Central memory CD8-positive, alpha-beta T cell (primary cell): ENCODE results near the gene TNNI3K.

Experiments used
- ATAC-seq: fragments of 150-1000 bp; cut with Tn5 transposase; replicated peaks from 2 replicates; pipeline ENCODE4 v1.10.0; 2022; ENCODE audit warnings: mild to moderate bottlenecking, moderate FRiP score, moderate number of reproducible peaks; ENCODE audit not compliant: poor library complexity, severe bottlenecking; ENCODE audit errors: extremely low read depth
- DNase-seq, 2 donors: peaks; one replicate each; pipeline ENCODE4 v3.0.0; 2021; ENCODE audit warnings: low spot score in 2 of 2
- H3K27ac Mint-ChIP-seq: one replicate; pipeline ENCODE4 v1.8.0; 2022; ENCODE audit warnings: low read depth, mild to moderate bottlenecking, moderate library complexity, mixed read lengths
- H3K27me3 Mint-ChIP-seq: one replicate; pipeline ENCODE4 v1.8.0; 2022; ENCODE audit warnings: mixed read lengths
- H3K36me3 Mint-ChIP-seq: one replicate; pipeline ENCODE4 v1.8.0; 2022; ENCODE audit warnings: mild to moderate bottlenecking, moderate library complexity, mixed read lengths; ENCODE audit not compliant: insufficient read depth
- H3K4me1 Mint-ChIP-seq: one replicate; pipeline ENCODE4 v1.8.0; 2022; ENCODE audit warnings: mixed read lengths
- H3K4me3 Mint-ChIP-seq: one replicate; pipeline ENCODE4 v1.8.0; 2022; ENCODE audit warnings: mild to moderate bottlenecking, moderate library complexity, mixed read lengths
- H3K9me3 Mint-ChIP-seq: one replicate; pipeline ENCODE4 v1.8.0; 2022; ENCODE audit warnings: mixed read lengths

The TNNI3K gene

DNA sequence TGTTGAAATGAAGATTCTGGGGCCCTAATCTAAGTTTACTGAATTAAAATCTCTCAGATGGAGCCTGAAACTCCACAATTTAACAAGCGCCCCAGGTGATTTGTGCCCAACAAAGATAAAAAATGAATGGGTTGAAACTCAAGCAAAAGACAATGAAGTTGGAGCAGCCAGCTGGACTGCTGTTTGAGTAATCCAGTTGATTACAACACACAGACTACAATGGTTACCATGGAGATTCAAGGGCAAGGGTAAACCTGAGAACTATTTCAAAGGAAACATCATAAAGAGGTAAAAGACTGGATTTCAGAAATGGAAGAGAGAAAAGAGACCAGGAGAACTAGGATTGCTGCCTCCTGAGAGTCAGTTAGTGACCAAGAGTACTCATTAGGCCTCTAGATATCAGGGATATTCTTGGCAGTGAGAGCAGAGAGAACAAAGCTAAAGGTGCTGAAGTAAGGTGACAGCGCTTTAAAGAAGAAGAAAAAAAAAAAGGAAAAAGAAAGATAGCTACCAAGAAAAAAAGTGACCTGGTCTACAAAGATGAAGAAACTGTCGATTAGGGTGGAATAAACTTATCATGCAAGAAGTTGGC, 232.7 kb downstream of the TNNI3K start:
- ATAC-seq (no peak), DNase-seq (no peak)
- H3K9me3 Mint-ChIP-seq, result no peaks in the 10 kb centered on the region
- H3K36me3 Mint-ChIP-seq, result no peaks in the 10 kb centered on the region
- H3K4me1 Mint-ChIP-seq, result no peaks in the 10 kb centered on the region
- no peak overlapping the region for H3K27ac Mint-ChIP-seq
- no peaks in the 10 kb centered on the region for H3K27me3 Mint-ChIP-seq
- H3K4me3 Mint-ChIP-seq, result no peak overlapping the region

DNA sequence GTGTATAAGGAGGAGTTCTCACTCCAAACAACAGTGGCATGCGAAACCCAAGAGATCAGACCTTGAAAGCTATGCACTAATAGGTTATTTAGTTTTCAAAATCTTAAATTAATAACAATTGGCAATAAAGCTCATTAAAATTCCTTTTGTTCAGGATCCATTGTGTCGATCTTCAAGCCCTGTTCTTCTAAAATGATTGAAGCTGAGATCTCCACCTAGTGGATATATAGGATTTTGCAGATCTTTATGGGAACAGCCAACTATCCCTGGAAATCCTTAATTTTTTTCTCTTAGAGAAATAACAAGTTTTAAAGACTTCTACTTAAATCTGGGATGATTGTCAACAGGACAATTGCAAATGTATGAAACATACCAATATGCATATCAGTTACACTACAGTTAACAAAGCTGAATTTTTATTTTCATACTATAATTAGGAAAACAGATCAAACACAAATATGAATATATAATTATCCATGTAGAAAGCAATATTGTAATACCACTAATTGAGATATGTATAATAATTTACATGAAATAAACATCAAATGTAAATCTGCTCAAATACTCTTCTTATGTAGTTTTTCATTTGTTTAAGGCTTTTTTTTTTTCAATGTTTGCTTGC, 233.9 kb downstream of the TNNI3K start:
- DNase-seq, result no peak
- H3K9me3 Mint-ChIP-seq, result no peaks in the 10 kb centered on the region
- no peak for ATAC-seq
- no peaks in the 10 kb centered on the region for H3K36me3 Mint-ChIP-seq
- H3K27ac Mint-ChIP-seq, result no peak overlapping the region
- no peaks in the 10 kb centered on the region for H3K27me3 Mint-ChIP-seq
- H3K4me1 Mint-ChIP-seq, result no peaks in the 10 kb centered on the region
- no peak overlapping the region for H3K4me3 Mint-ChIP-seq

DNA sequence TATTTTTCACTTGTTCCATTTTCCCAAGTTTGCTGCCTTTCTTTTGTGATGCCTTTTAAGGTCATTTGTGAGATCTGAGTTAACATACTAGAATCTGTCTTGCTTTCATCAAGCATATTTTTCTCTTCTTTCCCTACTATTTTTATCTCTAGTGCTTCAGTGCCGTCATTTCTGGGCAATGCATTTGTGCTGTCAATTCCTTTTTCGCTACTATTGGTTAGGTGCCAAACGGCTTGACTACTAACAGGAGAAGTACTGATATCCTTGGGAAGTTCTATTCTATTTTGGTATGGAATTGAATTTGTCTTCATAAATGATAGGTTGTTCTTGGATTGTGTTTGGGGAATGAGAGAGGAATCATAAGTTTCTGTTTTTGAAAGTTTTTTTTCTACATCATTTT, 235.1 kb downstream of the TNNI3K start:
- DNase-seq (no peak), ATAC-seq (no peak)
- Mint-ChIP-seq H3K9me3 (no peaks in the 10 kb centered on the region), H3K4me3 (no peak overlapping the region), H3K4me1 (no peaks in the 10 kb centered on the region), H3K27ac (no peak overlapping the region), H3K36me3 (no peaks in the 10 kb centered on the region), H3K27me3 (no peaks in the 10 kb centered on the region)

GRCh38 chr1:74470936-74471335, 235.7 kb downstream of the TNNI3K start:
- H3K9me3 Mint-ChIP-seq, result no peaks in the 10 kb centered on the region
- H3K27ac Mint-ChIP-seq, result no peak overlapping the region
- no peaks in the 10 kb centered on the region for H3K36me3 Mint-ChIP-seq
- H3K27me3 Mint-ChIP-seq, result no peaks in the 10 kb centered on the region
- H3K4me3 Mint-ChIP-seq, result no peak overlapping the region
- no peak for DNase-seq
- ATAC-seq, result no peak
- no peaks in the 10 kb centered on the region for H3K4me1 Mint-ChIP-seq

- no peak for ATAC-seq
- no peaks in the 10 kb centered on the region for H3K36me3 Mint-ChIP-seq
- no peak overlapping the region for H3K27ac Mint-ChIP-seq
- H3K27me3 Mint-ChIP-seq, result no peaks in the 10 kb centered on the region
- H3K4me1 Mint-ChIP-seq, result no peaks in the 10 kb centered on the region
- no peak overlapping the region for H3K4me3 Mint-ChIP-seq
- no peak for DNase-seq
- no peaks in the 10 kb centered on the region for H3K9me3 Mint-ChIP-seq
Measured at GRCh38 chr1:74471470-74471869, 236.3 kb downstream of the TNNI3K start.

DNA sequence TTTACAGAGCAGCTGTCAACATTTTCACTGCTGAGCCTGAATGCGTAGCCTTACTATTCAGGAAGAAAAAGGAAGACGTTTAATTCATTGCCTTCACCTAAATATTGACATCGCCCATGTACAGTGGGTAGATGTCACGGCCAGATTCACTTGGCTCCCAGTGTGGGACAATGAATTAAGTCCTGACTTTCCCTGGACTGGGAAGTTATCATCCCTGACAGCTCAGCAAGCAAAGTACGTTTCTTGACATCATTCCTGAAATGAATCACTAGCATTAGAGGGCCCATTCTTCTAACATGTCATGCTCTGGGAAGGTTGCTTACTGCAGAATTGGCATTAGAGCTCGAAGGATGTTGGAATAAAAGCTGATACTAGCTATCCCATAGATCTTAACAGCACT, 239.4 kb downstream of the TNNI3K start:
- no peaks in the 10 kb centered on the region for H3K27me3 Mint-ChIP-seq
- no peaks in the 10 kb centered on the region for H3K36me3 Mint-ChIP-seq
- ATAC-seq, result no peak
- no peak overlapping the region for H3K27ac Mint-ChIP-seq
- no peaks in the 10 kb centered on the region for H3K9me3 Mint-ChIP-seq
- H3K4me1 Mint-ChIP-seq, result no peaks in the 10 kb centered on the region
- H3K4me3 Mint-ChIP-seq, result no peak overlapping the region
- no peak for DNase-seq

DNA sequence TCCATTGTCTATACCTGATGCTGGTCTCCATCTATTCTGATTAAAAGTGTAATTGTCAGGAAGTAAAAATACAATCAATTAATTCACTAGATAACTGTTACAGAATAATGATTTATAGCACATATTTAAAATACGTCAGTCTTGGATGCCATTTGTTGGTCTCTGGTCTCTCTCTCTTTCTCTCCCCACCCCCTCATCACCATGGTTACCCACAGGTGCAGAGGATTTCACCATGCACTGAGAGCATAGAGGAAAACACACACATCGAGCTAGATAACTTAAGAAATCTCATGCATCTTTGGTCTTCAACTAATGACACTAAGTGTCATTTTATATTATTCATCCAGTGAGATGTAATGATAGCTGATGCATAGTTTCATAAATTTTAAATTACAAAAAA, 243.8 kb downstream of the TNNI3K start:
- Mint-ChIP-seq H3K36me3 (no peaks in the 10 kb centered on the region), H3K4me1 (no peaks in the 10 kb centered on the region), H3K9me3 (no peaks in the 10 kb centered on the region), H3K27ac (no peak overlapping the region), H3K27me3 (peaks cover 12% of the 10 kb centered on the region), H3K4me3 (no peak overlapping the region)
- ATAC-seq, result no peak
- DNase-seq, result no peak

DNA sequence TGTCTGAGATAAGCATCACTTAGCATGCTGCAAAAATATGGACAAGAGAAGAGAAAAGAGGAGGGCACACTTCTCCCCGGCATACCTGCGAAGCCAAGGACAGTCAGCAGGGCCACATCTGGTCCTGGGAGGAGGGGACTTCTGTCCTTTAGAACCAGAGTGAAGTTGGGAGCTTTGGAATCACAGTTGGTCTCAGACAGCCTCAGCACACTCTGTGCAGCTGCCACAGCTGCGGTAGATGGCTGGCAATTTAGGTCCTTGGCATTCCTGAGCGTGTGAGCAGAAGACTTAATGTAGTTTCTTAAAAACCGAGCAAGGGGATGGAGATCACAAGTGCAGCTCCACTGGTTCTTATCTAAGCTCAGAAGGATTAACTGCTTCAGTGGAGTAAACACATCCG, 244.9 kb downstream of the TNNI3K start:
- ATAC-seq, result no peak
- Mint-ChIP-seq H3K4me1 (no peaks in the 10 kb centered on the region), H3K27ac (no peak overlapping the region), H3K9me3 (no peaks in the 10 kb centered on the region), H3K36me3 (no peaks in the 10 kb centered on the region), H3K27me3 (peaks cover 12% of the 10 kb centered on the region), H3K4me3 (no peak overlapping the region)
- no peak for DNase-seq

- H3K36me3 Mint-ChIP-seq, result no peaks in the 10 kb centered on the region
- no peak for DNase-seq
- no peaks in the 10 kb centered on the region for H3K4me1 Mint-ChIP-seq
- no peak for ATAC-seq
- peaks cover 12% of the 10 kb centered on the region for H3K27me3 Mint-ChIP-seq
- H3K4me3 Mint-ChIP-seq, result no peak overlapping the region
- no peak overlapping the region for H3K27ac Mint-ChIP-seq
- no peaks in the 10 kb centered on the region for H3K9me3 Mint-ChIP-seq
Measured at GRCh38 chr1:74481607-74482006, 246.4 kb downstream of the TNNI3K start.

DNA sequence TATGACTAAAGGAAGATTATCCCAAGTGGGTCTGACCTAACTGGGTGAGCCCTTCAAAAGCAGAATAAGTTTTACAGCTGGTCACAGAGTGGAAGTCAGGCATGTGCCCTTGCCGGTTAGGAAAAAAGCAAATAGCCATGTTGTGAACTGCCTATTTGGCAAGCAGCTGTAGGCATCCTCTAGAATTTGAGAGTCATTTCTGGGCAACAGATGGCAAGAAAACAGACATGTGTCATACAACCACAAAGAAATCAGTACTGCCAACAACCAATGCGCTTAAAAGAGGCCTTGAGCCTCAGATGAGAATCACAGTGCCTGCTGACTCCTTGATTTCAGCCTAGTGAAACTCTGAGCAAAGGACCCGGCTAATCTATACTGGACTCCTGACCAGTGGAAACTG, 250.4 kb downstream of the TNNI3K start:
- peaks cover 6% of the 10 kb centered on the region for H3K27me3 Mint-ChIP-seq
- ATAC-seq (no peak), DNase-seq (no peak)
- no peaks in the 10 kb centered on the region for H3K4me1 Mint-ChIP-seq
- no peak overlapping the region for H3K27ac Mint-ChIP-seq
- H3K4me3 Mint-ChIP-seq, result no peak overlapping the region
- H3K9me3 Mint-ChIP-seq, result no peaks in the 10 kb centered on the region
- H3K36me3 Mint-ChIP-seq, result peaks cover 2% of the 10 kb centered on the region

- peaks cover 2% of the 10 kb centered on the region for H3K36me3 Mint-ChIP-seq
Measured at GRCh38 chr1:74486036-74486435, 250.8 kb downstream of the TNNI3K start.

DNA sequence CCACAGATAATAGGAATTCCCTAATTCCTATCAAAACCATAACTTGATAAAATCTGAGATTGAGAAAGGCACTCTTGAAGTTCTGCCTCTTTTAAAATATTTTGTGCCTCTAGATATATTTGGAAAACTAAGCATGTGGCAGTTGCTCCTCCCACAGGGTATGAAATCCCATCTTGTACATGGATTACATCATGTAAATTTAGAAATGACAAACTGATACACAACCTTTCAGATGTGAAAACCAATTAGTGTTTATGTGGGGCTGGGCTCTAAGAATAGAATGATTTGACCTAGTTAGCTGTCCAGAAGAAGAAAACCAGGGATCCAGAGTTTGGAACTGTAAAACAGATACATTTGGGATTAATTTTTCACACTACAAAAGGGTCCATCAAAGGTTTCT, 261.5 kb downstream of the TNNI3K start:
- H3K36me3 Mint-ChIP-seq, result no peaks in the 10 kb centered on the region
- no peaks in the 10 kb centered on the region for H3K4me1 Mint-ChIP-seq
- no peak overlapping the region for H3K4me3 Mint-ChIP-seq
- ATAC-seq (no peak), DNase-seq (no peak)
- H3K27ac Mint-ChIP-seq, result no peak overlapping the region
- H3K9me3 Mint-ChIP-seq, result no peaks in the 10 kb centered on the region
- H3K27me3 Mint-ChIP-seq, result no peaks in the 10 kb centered on the region

More at GRCh38 chr1:74486036-74486435, 250.8 kb downstream of the TNNI3K start:
- Mint-ChIP-seq H3K27ac (no peak overlapping the region), H3K27me3 (peaks cover 2% of the 10 kb centered on the region), H3K4me1 (no peaks in the 10 kb centered on the region), H3K4me3 (no peak overlapping the region), H3K9me3 (no peaks in the 10 kb centered on the region)
- DNase-seq (no peak), ATAC-seq (no peak)

DNA sequence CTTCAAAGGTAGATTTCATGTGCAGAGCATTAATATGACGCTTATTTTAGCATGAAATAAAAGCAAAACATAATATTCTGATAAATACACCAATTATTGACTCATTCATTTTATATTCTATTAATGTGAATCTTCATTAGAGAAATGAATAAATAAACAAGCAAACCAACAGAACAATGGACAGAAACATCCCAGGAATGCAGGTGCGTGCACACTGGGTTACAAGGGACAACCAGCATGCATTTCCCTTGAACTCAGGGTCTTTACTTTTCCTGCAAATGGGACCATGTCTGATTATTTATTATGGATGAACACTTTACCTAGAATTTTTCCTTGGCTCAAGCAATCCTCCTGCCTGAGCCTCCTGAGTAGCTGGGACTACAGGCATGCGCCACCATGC, 263.7 kb downstream of the TNNI3K start:
- Mint-ChIP-seq H3K4me1 (no peaks in the 10 kb centered on the region), H3K36me3 (no peaks in the 10 kb centered on the region), H3K9me3 (no peaks in the 10 kb centered on the region), H3K27me3 (no peaks in the 10 kb centered on the region), H3K4me3 (no peak overlapping the region), H3K27ac (no peak overlapping the region)
- ATAC-seq (no peak), DNase-seq (no peak)
